GM18520 (cell line): ENCODE data around the gene IAH1.

ENCODE experiments used
- ATAC-seq: cut with Tn5 transposase; IDR thresholded peaks from one replicate; pipeline ENCODE4 v1.9.1; 2021; ENCODE audit not compliant: unreplicated experiment

Gene IAH1

GRCh38 chr2:9527995-9528787 lies 53.8 kb downstream of the IAH1 start:
- ATAC-seq = no peak

- no peak for ATAC-seq
Observed at GRCh38 chr2:9532421-9532820, 58.1 kb downstream of the IAH1 start.

- no peak for ATAC-seq
Observed at GRCh38 chr2:9533663-9534062, 59.3 kb downstream of the IAH1 start.

- no peak for ATAC-seq
Observed at GRCh38 chr2:9535177-9535576, 60.8 kb downstream of the IAH1 start.

GRCh38 chr2:9536504-9536903 lies 62.2 kb downstream of the IAH1 start:
- ATAC-seq = no peak

GRCh38 chr2:9538000-9538507 lies 63.7 kb downstream of the IAH1 start:
- no peak for ATAC-seq
